Astrocyte of the cerebellum (primary cell): ENCODE results near the gene LAT.
"Not testable (repeated sequence)": the region's sequence is repeated elsewhere in the genome, so short reads cannot be mapped to it uniquely, and the experiment has no call there.

ENCODE experiments used
- DNase-seq: peaks from one replicate; pipeline ENCODE4 v3.0.0-alpha.2; 2011; ENCODE audit warnings: low read depth
- H3K4me3 ChIP-seq: 2 replicates; pipeline ENCODE4 v1.5.1; 2011; ENCODE audit warnings: mild to moderate bottlenecking, low read depth, low read length, moderate library complexity
- in situ Hi-C: cut with HindIII; loops from 2 replicates; pipeline ENCODE4 v1.10.0; 2017; ENCODE audit warnings: low sequenced_read_pairs
- TF ChIP-seq, protein P1 (sequence below): IDR thresholded peaks from 2 replicates; pipeline ENCODE4 v1.5.1; 2012; ENCODE audit warnings: low read length, low read depth, moderate library complexity, mild to moderate bottlenecking; ENCODE audit errors: missing control alignments

Gene LAT

DNA sequence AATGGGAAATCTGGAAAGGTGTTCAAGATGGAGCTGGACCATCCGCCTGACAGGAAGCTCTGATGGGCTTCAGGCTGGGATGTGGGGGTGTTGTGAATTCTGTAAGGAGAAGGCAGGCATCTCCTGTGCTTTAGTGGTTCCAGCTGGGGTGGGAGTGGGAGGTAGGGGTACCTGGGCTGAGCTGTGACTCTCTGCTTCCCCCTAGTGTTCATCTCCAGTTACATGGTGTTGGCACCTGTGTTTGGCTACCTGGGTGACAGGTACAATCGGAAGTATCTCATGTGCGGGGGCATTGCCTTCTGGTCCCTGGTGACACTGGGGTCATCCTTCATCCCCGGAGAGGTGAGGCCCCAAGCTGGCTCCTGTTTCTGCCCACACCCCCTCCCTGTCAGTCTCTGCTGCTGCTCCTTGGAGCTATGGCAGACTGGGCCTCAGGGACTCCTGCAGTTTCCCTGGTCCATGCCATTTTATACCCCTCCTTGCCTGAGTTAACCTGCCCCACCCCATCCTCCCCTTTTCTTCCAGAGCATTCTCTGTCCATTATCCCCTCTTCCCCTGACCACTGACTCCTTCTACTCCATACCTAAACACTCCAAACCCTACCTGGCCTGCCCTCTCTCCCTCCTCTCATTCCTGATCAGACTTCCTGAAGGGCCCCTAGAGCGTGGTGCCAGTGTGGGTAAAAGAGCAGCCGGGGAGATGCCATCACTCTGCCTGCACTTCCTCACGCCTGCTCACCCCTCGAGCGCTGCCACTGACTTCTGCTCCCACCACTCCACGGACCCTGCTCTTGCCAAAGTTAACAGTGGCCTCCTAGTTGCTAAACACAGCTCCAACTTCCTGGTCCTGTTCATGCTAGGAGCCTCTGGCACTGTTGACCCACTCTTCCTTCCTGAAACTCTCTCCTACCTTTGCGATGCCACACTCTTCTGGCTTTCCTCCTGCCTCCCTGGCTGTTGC lies 6.9 kb upstream of the LAT start:
- H3K4me3 ChIP-seq: no peak overlapping the region
- TF ChIP-seq, protein P1, sequence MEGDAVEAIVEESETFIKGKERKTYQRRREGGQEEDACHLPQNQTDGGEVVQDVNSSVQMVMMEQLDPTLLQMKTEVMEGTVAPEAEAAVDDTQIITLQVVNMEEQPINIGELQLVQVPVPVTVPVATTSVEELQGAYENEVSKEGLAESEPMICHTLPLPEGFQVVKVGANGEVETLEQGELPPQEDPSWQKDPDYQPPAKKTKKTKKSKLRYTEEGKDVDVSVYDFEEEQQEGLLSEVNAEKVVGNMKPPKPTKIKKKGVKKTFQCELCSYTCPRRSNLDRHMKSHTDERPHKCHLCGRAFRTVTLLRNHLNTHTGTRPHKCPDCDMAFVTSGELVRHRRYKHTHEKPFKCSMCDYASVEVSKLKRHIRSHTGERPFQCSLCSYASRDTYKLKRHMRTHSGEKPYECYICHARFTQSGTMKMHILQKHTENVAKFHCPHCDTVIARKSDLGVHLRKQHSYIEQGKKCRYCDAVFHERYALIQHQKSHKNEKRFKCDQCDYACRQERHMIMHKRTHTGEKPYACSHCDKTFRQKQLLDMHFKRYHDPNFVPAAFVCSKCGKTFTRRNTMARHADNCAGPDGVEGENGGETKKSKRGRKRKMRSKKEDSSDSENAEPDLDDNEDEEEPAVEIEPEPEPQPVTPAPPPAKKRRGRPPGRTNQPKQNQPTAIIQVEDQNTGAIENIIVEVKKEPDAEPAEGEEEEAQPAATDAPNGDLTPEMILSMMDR: peak; percentile 44
- no peak for DNase-seq
- in situ Hi-C loops: no loop called here

DNA sequence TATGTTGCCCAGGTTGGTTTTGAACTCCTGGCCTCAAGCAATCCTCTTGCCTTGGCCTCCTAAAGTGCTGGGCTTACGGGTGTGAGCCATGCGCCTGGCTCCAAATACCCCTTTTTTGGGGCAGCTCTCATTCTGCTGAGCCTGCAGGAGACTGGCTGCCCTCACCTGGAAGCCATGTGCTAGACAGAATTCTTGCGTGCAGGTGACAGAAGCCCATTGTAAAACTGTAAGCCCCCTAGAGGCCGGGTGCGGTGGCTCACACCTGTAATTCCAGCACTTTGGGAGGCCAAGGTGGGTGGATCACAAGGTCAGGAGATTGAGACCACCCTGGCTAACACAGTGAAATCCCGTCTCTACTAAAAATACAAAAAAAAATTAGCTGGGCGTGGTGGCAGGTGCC lies 4.5 kb upstream of the LAT start:
- H3K4me3 ChIP-seq, DNase-seq, in situ Hi-C loops: not testable (repeated sequence)

DNA sequence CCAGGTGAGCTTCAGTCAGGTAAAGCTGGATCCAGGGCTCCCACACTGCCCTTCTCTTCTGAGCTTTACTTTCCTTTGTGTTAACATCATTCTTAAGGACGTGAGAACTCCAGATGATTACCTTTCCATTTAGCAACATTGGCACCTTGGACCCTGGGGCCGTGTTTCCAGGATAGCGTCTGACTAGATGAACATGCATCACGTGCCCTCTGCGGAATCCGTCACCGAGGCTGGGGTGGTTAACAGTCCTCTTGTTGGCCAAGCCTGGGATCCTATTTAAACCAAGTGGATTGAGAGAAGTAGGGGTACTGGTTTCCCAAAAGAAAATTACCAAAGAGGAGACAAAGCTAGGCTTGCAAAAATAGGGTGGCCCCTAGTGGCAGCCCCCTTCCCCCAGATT lies 3.9 kb upstream of the LAT start:
- TF ChIP-seq, protein P1: no peak
- in situ Hi-C loops: no loop called here
- H3K4me3 ChIP-seq: no peak overlapping the region
- no peak for DNase-seq

DNA sequence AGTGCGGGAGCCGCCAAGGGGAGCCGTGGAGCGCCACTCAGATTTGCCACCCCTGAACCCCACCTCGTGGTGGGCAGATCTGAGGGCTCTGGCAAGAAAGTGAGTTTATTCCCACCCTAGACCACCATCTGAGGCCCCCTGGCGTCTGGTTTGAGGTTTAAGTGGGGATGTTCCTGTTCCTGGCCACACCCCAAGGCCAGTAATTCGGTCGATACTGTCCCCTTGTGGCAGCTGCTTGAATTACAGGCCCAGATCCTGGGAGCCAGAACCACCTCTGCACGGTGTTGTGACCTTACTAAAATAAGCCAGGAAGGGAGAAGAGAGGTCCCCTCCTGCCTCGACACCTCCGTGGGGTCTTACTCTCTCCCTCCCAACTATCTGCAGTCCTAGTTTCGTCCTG lies 3.3 kb upstream of the LAT start:
- DNase-seq: no peak
- no peak overlapping the region for H3K4me3 ChIP-seq
- TF ChIP-seq, protein P1: peak; percentile 56
- in situ Hi-C loops: no loop called here

DNA sequence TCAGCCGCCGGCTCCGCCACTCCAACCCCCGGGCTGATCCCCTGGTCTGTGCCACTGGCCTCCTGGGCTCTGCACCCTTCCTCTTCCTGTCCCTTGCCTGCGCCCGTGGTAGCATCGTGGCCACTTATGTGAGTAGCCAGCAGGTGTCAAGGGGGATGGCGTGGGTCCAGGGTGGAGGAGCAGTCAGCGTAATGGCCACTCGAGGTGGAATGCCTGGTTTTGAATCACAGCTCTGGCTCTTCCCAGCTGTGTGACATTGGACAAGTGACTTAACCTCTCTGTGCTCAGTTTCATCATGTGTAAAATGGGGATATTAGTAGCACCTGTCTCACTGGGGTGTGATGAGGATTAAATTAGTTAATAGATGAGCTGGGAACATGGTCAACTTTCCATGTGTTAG lies 2.4 kb upstream of the LAT start:
- in situ Hi-C loops: no loop called here
- DNase-seq: no peak
- TF ChIP-seq, protein P1: no peak
- H3K4me3 ChIP-seq: no peak overlapping the region

DNA sequence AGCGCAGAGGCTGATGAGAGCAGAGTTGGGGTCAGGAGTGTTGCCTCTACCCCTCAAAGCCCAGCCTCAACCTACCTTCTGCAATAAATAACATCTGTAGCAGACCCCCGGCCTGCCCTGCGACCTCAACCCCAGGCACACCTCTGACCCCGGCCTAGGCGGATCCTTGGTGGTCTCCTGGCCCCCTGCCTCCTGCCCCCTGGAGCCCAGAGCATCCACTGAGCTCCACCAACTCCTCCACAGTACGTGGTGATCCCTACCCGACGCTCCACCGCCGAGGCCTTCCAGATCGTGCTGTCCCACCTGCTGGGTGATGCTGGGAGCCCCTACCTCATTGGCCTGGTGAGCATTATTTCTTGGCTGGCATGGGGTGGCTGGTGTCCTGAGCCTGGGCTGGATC lies 1.9 kb upstream of the LAT start:
- in situ Hi-C loops: no loop called here
- no peak for DNase-seq
- no peak overlapping the region for H3K4me3 ChIP-seq
- TF ChIP-seq, protein P1: no peak

DNA sequence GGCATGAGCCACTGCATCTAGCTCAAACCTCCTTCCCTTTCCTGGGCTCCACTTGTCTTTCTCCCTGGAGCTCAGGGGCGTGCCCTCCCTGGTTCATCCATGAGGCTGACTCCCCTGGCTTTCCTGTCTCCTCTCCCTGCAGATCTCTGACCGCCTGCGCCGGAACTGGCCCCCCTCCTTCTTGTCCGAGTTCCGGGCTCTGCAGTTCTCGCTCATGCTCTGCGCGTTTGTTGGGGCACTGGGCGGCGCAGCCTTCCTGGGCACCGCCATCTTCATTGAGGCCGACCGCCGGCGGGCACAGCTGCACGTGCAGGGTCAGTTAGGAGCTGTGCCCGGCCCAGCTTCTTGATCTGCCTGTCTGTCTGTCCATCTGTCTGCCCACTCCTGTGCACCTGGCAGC lies 1.2 kb upstream of the LAT start:
- in situ Hi-C loops: no loop called here
- DNase-seq: no peak
- H3K4me3 ChIP-seq: no peak overlapping the region
- TF ChIP-seq, protein P1: no peak
